ENCODE data around the gene UCHL3. TPM values are rescaled to one million over a fixed set of nuclear protein-coding genes. Genes with fewer than 3 reads are reported as not detected.

The UCHL3 gene
- total and polyA plus RNA-seq, 2 of the 8 experiments (the other 6 are each of a cell fraction or from before 2014, with no cell fraction given), result 33.0 to 61.1 TPM

DNA sequence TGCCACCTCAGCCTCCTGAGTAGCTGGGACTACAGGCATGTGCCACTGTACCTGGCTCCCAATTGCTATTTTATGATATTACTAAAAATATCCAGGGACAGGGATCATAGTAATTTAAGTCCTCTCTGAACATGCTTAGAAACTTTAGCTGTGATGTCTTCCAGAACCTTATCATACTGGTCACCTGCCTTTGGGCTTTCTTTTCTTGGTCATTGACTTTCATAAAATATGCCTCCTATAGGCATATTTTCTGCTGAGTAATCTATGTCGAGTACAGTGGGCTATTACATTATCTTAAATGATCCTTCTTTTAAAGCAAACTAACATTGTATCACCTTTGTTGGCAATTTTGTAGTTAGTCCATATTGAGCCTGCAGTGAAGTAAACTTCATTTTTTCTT lies 6.2 kb downstream of the UCHL3 start:
- Histone ChIP-seq H3K27me3 (replicated peaks in 1 of 4; ENCODE audit: control insufficient read depth in 3 of 4, extremely low read depth in 1 of 4, insufficient read depth in 3 of 4, low read length in 3 of 4) (no peaks in the 10 kb centered on the region), H4K91ac (replicated peaks; ENCODE audit: insufficient read length, low read length) (no peak overlapping the region), H3K23ac (ENCODE audit: insufficient read length) (no peak overlapping the region), H2AFZ (ENCODE audit: low read length) (no peak overlapping the region), H3K4me3 (ENCODE audit: extremely low read depth in 1 of 4, insufficient read depth in 2 of 4, low read depth in 3 of 4, low read length in 4 of 4) (no peak overlapping the region), H3K79me2 (ENCODE audit: control insufficient read depth in 1 of 2, insufficient read depth in 2 of 2, low read length in 2 of 2) (peaks cover 0 to 30% of the 10 kb centered on the region in 2 experiments; a peak in 2 of 4 replicates), H3K4me2 (ENCODE audit: insufficient read depth in 1 of 2, low read depth in 2 of 2, low read length in 2 of 2) (no peak overlapping the region), H3K56ac (replicated peaks; ENCODE audit: insufficient read length, low read depth, low read length) (no peak overlapping the region), H2BK5ac (ENCODE audit: low read depth, low read length) (no peak overlapping the region), H4K5ac (ENCODE audit: insufficient read length, low read depth, low read length) (no peak overlapping the region), H3K79me1 (ENCODE audit: low read depth, low read length) (no peaks in the 10 kb centered on the region; the same call in 1 of the 2 replicates), H3K9me3 (ENCODE audit: insufficient read depth in 2 of 2, low read depth in 1 of 2, low read length in 1 of 2) (no peaks in the 10 kb centered on the region), H3K9ac (replicated peaks in 1 of 4; ENCODE audit: extremely low read depth in 1 of 4, low read depth in 3 of 4, low read length in 3 of 4) (no peak overlapping the region), H3K4ac (replicated peaks; ENCODE audit: insufficient read length, low read depth, low read length) (no peak overlapping the region), H3K27ac (ENCODE audit: low read depth, low read length) (no peak overlapping the region), H2BK120ac (replicated peaks; ENCODE audit: low read depth, low read length) (no peak overlapping the region), H3K18ac (ENCODE audit: extremely low read depth, low read length) (no peak overlapping the region), H3K14ac (ENCODE audit: insufficient read length) (no peak overlapping the region), H4K8ac (ENCODE audit: extremely low read depth, insufficient read depth, low read length) (no peak overlapping the region), H3K4me1 (replicated peaks in 1 of 4; ENCODE audit: control insufficient read depth in 3 of 4, insufficient read depth in 4 of 4, low read length in 3 of 4) (0 out of 7 replicates have a peak, but pooled peaks cover 0 to 3% (median 0%) of the 10 kb centered on the region in 4 experiments), H3K36me3 (ENCODE audit: control insufficient read depth in 2 of 4, insufficient read depth in 4 of 4, low read length in 3 of 4) (peaks cover 0 to 6% (median 5%) of the 10 kb centered on the region in 4 experiments; a peak in 4 of 8 replicates), H2BK12ac (ENCODE audit: low read depth, low read length) (no peak overlapping the region), H3K23me2 (ENCODE audit: low read depth, low read length) (no peaks in the 10 kb centered on the region), H2AK5ac (ENCODE audit: low read depth, low read length) (no peak overlapping the region), H2BK15ac (ENCODE audit: low read length) (no peak overlapping the region), H4K20me1 (replicated peaks in 1 of 2; ENCODE audit: control insufficient read depth in 1 of 2, insufficient read depth in 2 of 2, low read length in 2 of 2) (peaks cover 0 to 3% of the 10 kb centered on the region in 2 experiments), H2BK20ac (ENCODE audit: low read length) (no peak overlapping the region)
- WGBS, 2 experiments (ENCODE audit: extremely low coverage in 1 of 2, insufficient coverage in 1 of 2, insufficient read length in 1 of 2, insufficient replicate concordance in 2 of 2, low coverage in 1 of 2, low lambda C conversion rate in 2 of 2, missing lambda C conversion rate in 1 of 2), result 94% methylated on average over 1 of the region's 1 CpG; no CpG with 5 or more reads in 1 of the 2 experiments
- FAIRE-seq (no peak), DNase-seq (ENCODE audit: low read depth in 1 of 2, low spot score in 2 of 2) (no peak)
- ChIA-PET CTCF (ENCODE audit: partially characterized antibody) (no interaction called here), POLR2A (ENCODE audit: partially characterized antibody) (no interaction called here)
- TF ChIP-seq RBBP5 (IDR thresholded peaks at IDR 0.05; ENCODE audit: borderline replicate concordance, low read depth, low read length) (no peak), BCL11A (IDR thresholded peaks at IDR 0.05; ENCODE audit: low read depth in 2 of 2, low read length in 2 of 2) (no peak), SP4 (IDR thresholded peaks at IDR 0.05; ENCODE audit: low read length) (no peak), KDM5A (IDR thresholded peaks at IDR 0.05; ENCODE audit: low read length) (no peak), NANOG (IDR thresholded peaks at IDR 0.05; ENCODE audit: insufficient read depth, low read depth, low read length, poor library complexity, severe bottlenecking) (no peak), YY1 (IDR thresholded peaks at IDR 0.05; ENCODE audit: low read depth, low read length) (no peak), KDM1A (IDR thresholded peaks at IDR 0.05; ENCODE audit: borderline replicate concordance, low read length) (no peak), TAF7 (optimal IDR thresholded peaks at IDR 0.05; ENCODE audit: borderline replicate concordance, low read depth, low read length) (no peak), RFX5 (IDR thresholded peaks at IDR 0.05; ENCODE audit: borderline replicate concordance, low read depth, low read length) (no peak), PHF8 (conservative IDR thresholded peaks at IDR 0.05; ENCODE audit: low read depth, low read length) (no peak), CHD1 (IDR thresholded peaks at IDR 0.05; ENCODE audit: low read depth, low read length) (no peak)
- TF ChIP-seq, protein P1, sequence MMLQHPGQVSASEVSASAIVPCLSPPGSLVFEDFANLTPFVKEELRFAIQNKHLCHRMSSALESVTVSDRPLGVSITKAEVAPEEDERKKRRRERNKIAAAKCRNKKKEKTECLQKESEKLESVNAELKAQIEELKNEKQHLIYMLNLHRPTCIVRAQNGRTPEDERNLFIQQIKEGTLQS (IDR thresholded peaks at IDR 0.05; ENCODE audit: insufficient read depth, low read depth, low read length), result no peak

Measured in H1 (cell line).